IMR-90 (cell line): ENCODE results near the gene SLC35B3. TPM values are rescaled to one million over a fixed set of nuclear protein-coding genes. Genes with fewer than 3 reads are reported as not detected.

ENCODE experiments used
- ATAC-seq: fragments of 200-7000 bp; cut with Tn5 transposase; 2 replicates; pipeline ENCODE4 v1.9.1; 2020; ENCODE audit warnings: low read depth, mild to moderate bottlenecking, moderate library complexity
- BruUV-seq: library from RNA; stranded (reverse); fragments of 400-500 nt; replicated peaks from 2 replicates; lab custom pipeline; 2021; lab: Mats Ljungman, UMichigan
- CTCF ChIA-PET: fragments of 300-600 bp; formaldehyde crosslinking; extraction: SDS; loops from one replicate; lab custom pipeline; 2021; ENCODE audit warnings: antibody characterized with exemption; lab: Yijun Ruan, JAX
- POLR2A ChIA-PET: fragments of 300-600 bp; sonication (Branson Sonifier 250); formaldehyde crosslinking; loops from one replicate; lab custom pipeline; 2022; ENCODE audit warnings: antibody characterized with exemption; ENCODE audit not compliant: unreplicated experiment; lab: Charles Lee
- DNase-seq: peaks from one replicate; pipeline ENCODE4 v3.0.0; 2013
- H2AFZ ChIP-seq: replicated peaks from 2 replicates; pipeline ENCODE3; 2013; ENCODE audit warnings: low read length, mild to moderate bottlenecking; ENCODE audit not compliant: poor library complexity
- H2AK5ac ChIP-seq: 2 replicates; pipeline ENCODE4 v1.6.1; 2013; ENCODE audit warnings: low read depth, low read length, inconsistent platforms
- H2AK9ac ChIP-seq: replicated peaks from 2 replicates; pipeline ENCODE3; 2013; ENCODE audit warnings: mild to moderate bottlenecking, low read depth, low read length, moderate library complexity; ENCODE audit not compliant: poor library complexity
- H2BK120ac ChIP-seq: 2 replicates; pipeline ENCODE4 v1.6.1; 2013; ENCODE audit warnings: low read depth, low read length, inconsistent platforms
- H2BK15ac ChIP-seq: 3 replicates; pipeline ENCODE4 v1.6.1; 2013; ENCODE audit warnings: low read depth, low read length, inconsistent platforms
- H2BK20ac ChIP-seq: 2 replicates; pipeline ENCODE4 v1.6.1; 2013; ENCODE audit warnings: low read depth, mild to moderate bottlenecking, inconsistent platforms, low read length, moderate library complexity
- H2BK5ac ChIP-seq: 2 replicates; pipeline ENCODE4 v1.6.1; 2013; ENCODE audit warnings: mild to moderate bottlenecking, low read depth, low read length, inconsistent platforms; ENCODE audit not compliant: poor library complexity, severe bottlenecking
- H3K14ac ChIP-seq: replicated peaks from 2 replicates; pipeline ENCODE4 v1.6.1; 2013; ENCODE audit warnings: low read depth, low read length, inconsistent platforms
- H3K18ac ChIP-seq: 2 replicates; pipeline ENCODE4 v1.6.1; 2013; ENCODE audit warnings: low read depth, low read length, control low read depth
- H3K23ac ChIP-seq: 2 replicates; pipeline ENCODE4 v1.6.1; 2013; ENCODE audit warnings: low read depth, low read length, inconsistent platforms
- H3K27ac ChIP-seq: 2 replicates; pipeline ENCODE4 v1.5.1; 2013; ENCODE audit warnings: mild to moderate bottlenecking, control low read depth, low read length; ENCODE audit not compliant: insufficient read depth
- H3K27me3 ChIP-seq: 2 replicates; pipeline ENCODE4 v1.6.1; 2013; ENCODE audit warnings: low read length; ENCODE audit not compliant: control insufficient read depth, insufficient read depth
- H3K36me3 ChIP-seq: 2 replicates; pipeline ENCODE4 v1.6.1; 2013; ENCODE audit warnings: low read length, mixed read lengths; ENCODE audit not compliant: control insufficient read depth, insufficient read depth
- H3K4ac ChIP-seq: 2 replicates; pipeline ENCODE4 v1.6.1; 2013; ENCODE audit warnings: low read depth, low read length, inconsistent platforms
- H3K4me1 ChIP-seq: 2 replicates; pipeline ENCODE4 v1.6.1; 2013; ENCODE audit warnings: low read length, mixed read lengths; ENCODE audit not compliant: control insufficient read depth, insufficient read depth
- H3K4me2 ChIP-seq: 2 replicates; pipeline ENCODE4 v1.6.1; 2013; ENCODE audit warnings: low read depth, mild to moderate bottlenecking, control low read depth, low read length, moderate library complexity
- H3K4me3 ChIP-seq: 2 replicates; pipeline ENCODE4 v1.5.1; 2013; ENCODE audit warnings: low read depth, mild to moderate bottlenecking, control low read depth, low read length, moderate library complexity; ENCODE audit not compliant: insufficient read depth
- H3K56ac ChIP-seq: 2 replicates; pipeline ENCODE4 v1.6.1; 2013; ENCODE audit warnings: low read length, inconsistent platforms; ENCODE audit not compliant: insufficient read depth; ENCODE audit errors: extremely low read depth
- H3K79me1 ChIP-seq, 2 experiments: 2 replicates each; pipeline ENCODE4 v1.6.1; 2013; ENCODE audit warnings: low read length in 2 of 2, inconsistent platforms in 1 of 2, low read depth in 1 of 2
- H3K9ac ChIP-seq: 2 replicates; pipeline ENCODE4 v1.6.1; 2013; ENCODE audit warnings: low read depth, low read length, control low read depth
- H3K9me1 ChIP-seq: 2 replicates; pipeline ENCODE4 v1.6.1; 2013; ENCODE audit warnings: low read length, inconsistent platforms; ENCODE audit not compliant: insufficient read depth
- H3K9me3 ChIP-seq: 2 replicates; pipeline ENCODE4 v1.6.1; 2013; ENCODE audit warnings: low read length; ENCODE audit not compliant: control insufficient read depth, insufficient read depth
- H4K20me1 ChIP-seq: 2 replicates; pipeline ENCODE4 v1.6.1; 2013; ENCODE audit warnings: low read length, inconsistent platforms; ENCODE audit not compliant: insufficient read depth
- H4K5ac ChIP-seq: 2 replicates; pipeline ENCODE4 v1.6.1; 2013; ENCODE audit warnings: mild to moderate bottlenecking, low read depth, low read length, control low read depth
- H4K8ac ChIP-seq, 2 experiments: 2 replicates each; pipeline ENCODE4 v1.6.1; 2013; ENCODE audit warnings: low read depth in 2 of 2, low read length in 2 of 2, control low read depth in 1 of 2, inconsistent platforms in 1 of 2
- H4K91ac ChIP-seq: 2 replicates; pipeline ENCODE4 v1.6.1; 2013; ENCODE audit warnings: low read depth, low read length, inconsistent platforms; ENCODE audit not compliant: insufficient read depth
- BHLHE40 ChIP-seq: fragments of 150-350 bp; IDR thresholded peaks from 2 replicates; pipeline ENCODE4 v1.6.1; 2016; ENCODE audit warnings: mild to moderate bottlenecking, low read depth, low read length
- CEBPB ChIP-seq: IDR thresholded peaks from 2 replicates; pipeline ENCODE4 v1.6.1; 2012; ENCODE audit warnings: low read depth, low read length, improper control_type of control experiment
- CHD1 ChIP-seq: IDR thresholded peaks from 2 replicates; pipeline ENCODE4 v1.6.1; 2012; ENCODE audit warnings: low read depth, low read length, improper control_type of control experiment
- FOS ChIP-seq: fragments of 150-350 bp; IDR thresholded peaks from 2 replicates; pipeline ENCODE4 v1.6.1; 2016; ENCODE audit warnings: low read depth, low read length
- MAFK ChIP-seq: IDR thresholded peaks from 2 replicates; pipeline ENCODE4 v1.6.1; 2012; ENCODE audit warnings: low read depth, low read length, improper control_type of control experiment
- MAZ ChIP-seq: IDR thresholded peaks from 2 replicates; pipeline ENCODE4 v1.6.1; 2012; ENCODE audit warnings: low read depth, mild to moderate bottlenecking, low read length, improper control_type of control experiment, moderate library complexity, borderline replicate concordance
- MXI1 ChIP-seq: IDR thresholded peaks from 2 replicates; pipeline ENCODE4 v1.6.1; 2012; ENCODE audit warnings: low read depth, mild to moderate bottlenecking, low read length, moderate library complexity, borderline replicate concordance
- NFE2L2 ChIP-seq: fragments of 150-350 bp; IDR thresholded peaks from 2 replicates; pipeline ENCODE4 v1.6.1; 2016; ENCODE audit warnings: low read depth, mild to moderate bottlenecking, low read length
- POLR2A ChIP-seq: IDR thresholded peaks from 2 replicates; pipeline ENCODE4 v1.6.1; 2012; ENCODE audit warnings: mild to moderate bottlenecking, low read depth, low read length
- RAD21 ChIP-seq: IDR thresholded peaks from 2 replicates; pipeline ENCODE4 v1.6.1; 2012; ENCODE audit warnings: low read length, improper control_type of control experiment
- RCOR1 ChIP-seq: IDR thresholded peaks from 2 replicates; pipeline ENCODE4 v1.6.1; 2012; ENCODE audit warnings: mild to moderate bottlenecking, low read length, improper control_type of control experiment; ENCODE audit not compliant: insufficient replicate concordance
- RFX5 ChIP-seq: IDR thresholded peaks from 2 replicates; pipeline ENCODE4 v1.8.0; 2012; ENCODE audit warnings: low read depth, mild to moderate bottlenecking, low read length, moderate library complexity
- SMC3 ChIP-seq: fragments of 150-350 bp; IDR thresholded peaks from 2 replicates; pipeline ENCODE4 v1.6.1; 2016; ENCODE audit warnings: low read depth, mild to moderate bottlenecking, antibody characterized with exemption, low read length, moderate library complexity
- WGBS, 2 experiments: methylation state at CpG; one replicate each; pipeline versions ENCODE4 v1.1.5 to v1.1.7; 2013; ENCODE audit warnings: missing lambda C conversion rate in 2 of 2; ENCODE audit not compliant: insufficient read length in 1 of 2; ENCODE audit errors: extremely low coverage in 2 of 2; 5-methylcytosine and 5-hydroxymethylcytosine counted together
- dilution Hi-C: fragments of 300-500 bp; cut with HindIII; formaldehyde crosslinking; loops from one replicate; pipeline ENCODE4 v1.14.3; 2018; ENCODE audit warnings: low sequenced_read_pairs; ENCODE audit not compliant: unreplicated experiment
- in situ Hi-C: fragments of 300-500 bp; cut with MboI; formaldehyde crosslinking; loops from 3 replicates; pipeline ENCODE4 v1.14.3; 2019; ENCODE audit warnings: low sequenced_read_pairs, inconsistent platforms, mixed read lengths
- intact Hi-C: fragments of 100-400 bp; cut with micrococcal nuclease; formaldehyde crosslinking; loops from 2 replicates; pipeline ENCODE4 v1.10.0; 2022
- polyA plus RNA-seq, 3 experiments: library from polyadenylated mRNA; depleted of rRNA; stranded (reverse); fragments of >200 nt; gene quantifications; 2 replicates each; pipeline ENCODE4 v1.2.3, GENCODE V29; 2012; ENCODE audit warnings: low replicate concordance in 1 of 3
- total RNA-seq: library from RNA; depleted of rRNA; stranded (reverse); fragments of >200 nt; gene quantifications from 2 replicates; pipeline ENCODE4 v1.2.3, GENCODE V29; 2012
- TF ChIP-seq, protein P1 (sequence below): conservative IDR thresholded peaks from 2 replicates; pipeline ENCODE4 v1.5.1; 2012; ENCODE audit warnings: mild to moderate bottlenecking, low read depth, low read length, improper control_type of control experiment
- TF ChIP-seq, protein P2 (sequence below): fragments of 150-350 bp; IDR thresholded peaks from 2 replicates; pipeline ENCODE4 v1.6.1; 2016; ENCODE audit warnings: low read depth, mild to moderate bottlenecking, low read length, moderate library complexity, borderline replicate concordance
- TF ChIP-seq, protein P3 (sequence below): fragments of 150-350 bp; IDR thresholded peaks from 2 replicates; pipeline ENCODE4 v1.6.1; 2017; ENCODE audit warnings: mild to moderate bottlenecking, antibody characterized with exemption, low read length, low read depth

Gene SLC35B3
- total and polyA plus RNA-seq, 2 of the 4 experiments (the other 2 are of a cell fraction) = 19.0 to 21.1 TPM

DNA sequence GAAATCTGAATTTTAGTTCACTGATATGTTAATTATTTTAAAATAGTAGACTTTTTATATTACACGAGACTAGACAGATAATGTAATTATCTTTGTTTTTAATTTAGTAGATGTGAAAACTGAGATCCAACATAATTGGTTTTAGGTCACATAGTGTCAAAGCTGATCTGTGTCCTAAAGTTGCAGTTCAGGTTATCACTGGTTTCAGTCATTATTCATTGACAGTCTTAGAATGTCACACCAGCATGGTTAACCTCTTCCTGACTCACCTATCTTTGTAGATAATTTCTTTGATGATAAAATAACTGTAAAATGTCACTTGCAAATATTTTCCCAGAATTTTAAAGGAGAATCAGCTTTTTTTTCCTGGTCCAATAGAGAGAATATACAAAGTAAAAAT lies 48.3 kb upstream of the SLC35B3 start:
- Histone ChIP-seq H2BK120ac (no peak overlapping the region), H3K18ac (no peak overlapping the region), H3K27ac (no peak overlapping the region), H4K5ac (no peak overlapping the region), H3K14ac (no peak overlapping the region), H3K9ac (no peak overlapping the region), H3K9me3 (peaks cover 2% of the 10 kb centered on the region; the same call in 1 of the 2 replicates), H2BK5ac (no peak overlapping the region), H3K4ac (no peak overlapping the region), H3K9me1 (no peaks in the 10 kb centered on the region), H2AK9ac (no peak overlapping the region), H4K20me1 (no peaks in the 10 kb centered on the region), H3K56ac (no peak overlapping the region), H2BK15ac (no peak overlapping the region), H4K8ac (no peak overlapping the region), H3K36me3 (no peaks in the 10 kb centered on the region), H3K4me1 (no peaks in the 10 kb centered on the region), H3K27me3 (no peaks in the 10 kb centered on the region), H2AFZ (no peak overlapping the region), H4K91ac (no peak overlapping the region), H3K4me3 (no peak overlapping the region), H3K4me2 (no peak overlapping the region), H3K23ac (no peak overlapping the region), H3K79me1 (no peaks in the 10 kb centered on the region), H2AK5ac (no peak overlapping the region), H2BK20ac (no peak overlapping the region)
- in situ Hi-C loops = no loop called here
- intact Hi-C loops = no loop called here
- ATAC-seq (no peak), DNase-seq (no peak)
- dilution Hi-C loops = no loop called here
- no peak for TF ChIP-seq MXI1
- TF ChIP-seq MAFK = no peak
- TF ChIP-seq, protein P1, sequence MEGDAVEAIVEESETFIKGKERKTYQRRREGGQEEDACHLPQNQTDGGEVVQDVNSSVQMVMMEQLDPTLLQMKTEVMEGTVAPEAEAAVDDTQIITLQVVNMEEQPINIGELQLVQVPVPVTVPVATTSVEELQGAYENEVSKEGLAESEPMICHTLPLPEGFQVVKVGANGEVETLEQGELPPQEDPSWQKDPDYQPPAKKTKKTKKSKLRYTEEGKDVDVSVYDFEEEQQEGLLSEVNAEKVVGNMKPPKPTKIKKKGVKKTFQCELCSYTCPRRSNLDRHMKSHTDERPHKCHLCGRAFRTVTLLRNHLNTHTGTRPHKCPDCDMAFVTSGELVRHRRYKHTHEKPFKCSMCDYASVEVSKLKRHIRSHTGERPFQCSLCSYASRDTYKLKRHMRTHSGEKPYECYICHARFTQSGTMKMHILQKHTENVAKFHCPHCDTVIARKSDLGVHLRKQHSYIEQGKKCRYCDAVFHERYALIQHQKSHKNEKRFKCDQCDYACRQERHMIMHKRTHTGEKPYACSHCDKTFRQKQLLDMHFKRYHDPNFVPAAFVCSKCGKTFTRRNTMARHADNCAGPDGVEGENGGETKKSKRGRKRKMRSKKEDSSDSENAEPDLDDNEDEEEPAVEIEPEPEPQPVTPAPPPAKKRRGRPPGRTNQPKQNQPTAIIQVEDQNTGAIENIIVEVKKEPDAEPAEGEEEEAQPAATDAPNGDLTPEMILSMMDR = no peak
- TF ChIP-seq, protein P2, sequence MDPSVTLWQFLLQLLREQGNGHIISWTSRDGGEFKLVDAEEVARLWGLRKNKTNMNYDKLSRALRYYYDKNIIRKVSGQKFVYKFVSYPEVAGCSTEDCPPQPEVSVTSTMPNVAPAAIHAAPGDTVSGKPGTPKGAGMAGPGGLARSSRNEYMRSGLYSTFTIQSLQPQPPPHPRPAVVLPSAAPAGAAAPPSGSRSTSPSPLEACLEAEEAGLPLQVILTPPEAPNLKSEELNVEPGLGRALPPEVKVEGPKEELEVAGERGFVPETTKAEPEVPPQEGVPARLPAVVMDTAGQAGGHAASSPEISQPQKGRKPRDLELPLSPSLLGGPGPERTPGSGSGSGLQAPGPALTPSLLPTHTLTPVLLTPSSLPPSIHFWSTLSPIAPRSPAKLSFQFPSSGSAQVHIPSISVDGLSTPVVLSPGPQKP = no peak
- TF ChIP-seq SMC3 = no peak
- TF ChIP-seq MAZ = no peak
- TF ChIP-seq RFX5 = no peak
- no peak for TF ChIP-seq FOS
- no peak for TF ChIP-seq POLR2A
- TF ChIP-seq CEBPB = no peak
- no peak for TF ChIP-seq BHLHE40
- no peak for TF ChIP-seq RCOR1
- no peak for TF ChIP-seq NFE2L2
- TF ChIP-seq, protein P3, sequence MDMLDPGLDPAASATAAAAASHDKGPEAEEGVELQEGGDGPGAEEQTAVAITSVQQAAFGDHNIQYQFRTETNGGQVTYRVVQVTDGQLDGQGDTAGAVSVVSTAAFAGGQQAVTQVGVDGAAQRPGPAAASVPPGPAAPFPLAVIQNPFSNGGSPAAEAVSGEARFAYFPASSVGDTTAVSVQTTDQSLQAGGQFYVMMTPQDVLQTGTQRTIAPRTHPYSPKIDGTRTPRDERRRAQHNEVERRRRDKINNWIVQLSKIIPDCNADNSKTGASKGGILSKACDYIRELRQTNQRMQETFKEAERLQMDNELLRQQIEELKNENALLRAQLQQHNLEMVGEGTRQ = no peak
- TF ChIP-seq CHD1 = no peak
- TF ChIP-seq RAD21 = no peak
- BruUV-seq = no TSS peak
- CTCF ChIA-PET = no interaction called here
- POLR2A ChIA-PET = no interaction called here
- WGBS, 2 experiments = no CpG with 5 or more reads among the region's 1 CpG
